ENCODE data around the gene LORICRIN.

The LORICRIN gene

DNA sequence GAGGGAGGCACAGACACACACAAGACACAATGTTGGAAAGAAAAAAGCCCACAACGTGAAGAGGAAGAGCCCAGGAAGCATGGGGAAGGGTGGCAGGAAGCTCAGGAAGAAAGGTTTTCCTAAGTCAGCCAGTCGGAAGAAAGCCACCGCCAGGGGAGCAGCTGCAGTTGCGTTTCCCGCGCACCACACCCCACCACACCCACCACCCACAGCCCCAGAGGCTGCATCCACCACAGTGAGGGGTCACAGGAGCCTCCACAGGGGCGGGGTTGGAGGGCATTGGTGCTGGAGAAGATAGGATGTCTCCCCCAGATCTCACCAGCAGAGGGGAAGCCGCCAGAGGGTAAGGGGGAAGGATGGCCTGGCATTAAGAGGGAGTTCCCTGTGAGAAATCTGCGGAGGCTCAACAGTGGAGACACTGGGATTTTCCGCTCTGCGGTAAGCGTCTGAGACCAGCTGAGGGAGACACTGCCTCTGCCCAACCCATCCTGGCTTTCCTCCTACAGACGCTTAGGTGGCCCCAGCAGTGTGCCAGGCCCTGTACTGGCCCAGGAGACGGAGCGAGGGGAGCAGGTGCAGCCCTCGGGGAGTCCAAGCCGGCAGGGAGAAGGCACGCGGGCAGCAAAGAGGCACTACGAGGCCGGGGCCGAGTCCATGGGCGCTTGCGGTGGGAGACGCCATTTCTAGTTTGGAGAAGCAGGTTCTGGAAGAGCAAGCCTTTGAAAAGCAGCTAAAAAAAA lies 33.4 kb downstream of the LORICRIN start:
- DNase-seq (ENCODE audit: low read depth): no peak
- TF ChIP-seq, protein P1, sequence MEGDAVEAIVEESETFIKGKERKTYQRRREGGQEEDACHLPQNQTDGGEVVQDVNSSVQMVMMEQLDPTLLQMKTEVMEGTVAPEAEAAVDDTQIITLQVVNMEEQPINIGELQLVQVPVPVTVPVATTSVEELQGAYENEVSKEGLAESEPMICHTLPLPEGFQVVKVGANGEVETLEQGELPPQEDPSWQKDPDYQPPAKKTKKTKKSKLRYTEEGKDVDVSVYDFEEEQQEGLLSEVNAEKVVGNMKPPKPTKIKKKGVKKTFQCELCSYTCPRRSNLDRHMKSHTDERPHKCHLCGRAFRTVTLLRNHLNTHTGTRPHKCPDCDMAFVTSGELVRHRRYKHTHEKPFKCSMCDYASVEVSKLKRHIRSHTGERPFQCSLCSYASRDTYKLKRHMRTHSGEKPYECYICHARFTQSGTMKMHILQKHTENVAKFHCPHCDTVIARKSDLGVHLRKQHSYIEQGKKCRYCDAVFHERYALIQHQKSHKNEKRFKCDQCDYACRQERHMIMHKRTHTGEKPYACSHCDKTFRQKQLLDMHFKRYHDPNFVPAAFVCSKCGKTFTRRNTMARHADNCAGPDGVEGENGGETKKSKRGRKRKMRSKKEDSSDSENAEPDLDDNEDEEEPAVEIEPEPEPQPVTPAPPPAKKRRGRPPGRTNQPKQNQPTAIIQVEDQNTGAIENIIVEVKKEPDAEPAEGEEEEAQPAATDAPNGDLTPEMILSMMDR (IDR thresholded peaks at IDR 0.05; ENCODE audit: low read length, missing control alignments): no peak
- H3K4me3 ChIP-seq (replicated peaks; ENCODE audit: low read depth, low read length): no peak overlapping the region

DNA sequence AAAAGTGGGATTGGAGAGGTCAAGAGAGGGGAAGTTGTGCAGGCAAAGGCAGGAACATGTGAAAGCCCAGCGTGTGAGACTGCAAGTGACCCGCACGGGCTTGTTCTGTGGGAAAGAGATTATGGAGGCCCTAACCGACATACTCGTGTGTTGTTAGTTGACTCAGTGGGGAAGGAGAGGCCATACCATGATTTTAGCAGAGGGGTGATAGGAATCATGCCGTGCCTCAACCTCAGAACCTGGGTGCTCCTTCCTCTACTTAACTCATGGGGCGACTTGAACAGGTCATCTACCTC lies 33.9 kb downstream of the LORICRIN start:
- no peak for DNase-seq (ENCODE audit: low read depth)
- no peak overlapping the region for H3K4me3 ChIP-seq (replicated peaks; ENCODE audit: low read depth, low read length)
- TF ChIP-seq, protein P1 (IDR thresholded peaks at IDR 0.05; ENCODE audit: low read length, missing control alignments): no peak

- TF ChIP-seq, protein P1 (IDR thresholded peaks at IDR 0.05; ENCODE audit: low read length, missing control alignments): no peak
- DNase-seq (ENCODE audit: low read depth): no peak
- no peak overlapping the region for H3K4me3 ChIP-seq (replicated peaks; ENCODE audit: low read depth, low read length)
These were observed 34.4 kb downstream of the LORICRIN start for GRCh38 chr1:153293851-153294250.

DNA sequence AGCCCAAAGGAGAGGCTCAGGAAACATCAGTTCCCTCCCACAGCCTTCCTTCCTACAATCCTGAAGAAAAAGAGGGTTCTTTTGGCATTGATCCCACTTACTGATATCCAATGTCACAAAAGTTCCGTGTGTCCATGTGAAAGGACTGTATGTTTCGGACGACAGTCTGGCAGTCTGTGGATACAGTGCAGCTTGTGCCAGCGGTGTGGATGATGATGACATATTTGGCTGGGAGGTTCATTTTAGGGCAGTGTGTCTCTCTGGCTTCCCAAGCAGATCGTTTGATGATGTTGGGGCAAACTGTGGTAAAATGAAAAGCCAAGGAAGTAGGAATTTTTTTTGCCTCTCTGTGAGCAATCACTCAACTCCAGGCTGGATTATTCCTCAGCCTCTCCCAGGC lies 42.8 kb downstream of the LORICRIN start:
- no peak for DNase-seq (ENCODE audit: low read depth)
- H3K4me3 ChIP-seq (replicated peaks; ENCODE audit: low read depth, low read length): no peak overlapping the region
- TF ChIP-seq, protein P1 (IDR thresholded peaks at IDR 0.05; ENCODE audit: low read length, missing control alignments): no peak

GRCh38 chr1:153305682-153306081 lies 46.2 kb downstream of the LORICRIN start:
- DNase-seq (ENCODE audit: low read depth): no peak
- TF ChIP-seq, protein P1 (IDR thresholded peaks at IDR 0.05; ENCODE audit: low read length, missing control alignments): no peak
- H3K4me3 ChIP-seq (replicated peaks; ENCODE audit: low read depth, low read length): no peak overlapping the region

DNA sequence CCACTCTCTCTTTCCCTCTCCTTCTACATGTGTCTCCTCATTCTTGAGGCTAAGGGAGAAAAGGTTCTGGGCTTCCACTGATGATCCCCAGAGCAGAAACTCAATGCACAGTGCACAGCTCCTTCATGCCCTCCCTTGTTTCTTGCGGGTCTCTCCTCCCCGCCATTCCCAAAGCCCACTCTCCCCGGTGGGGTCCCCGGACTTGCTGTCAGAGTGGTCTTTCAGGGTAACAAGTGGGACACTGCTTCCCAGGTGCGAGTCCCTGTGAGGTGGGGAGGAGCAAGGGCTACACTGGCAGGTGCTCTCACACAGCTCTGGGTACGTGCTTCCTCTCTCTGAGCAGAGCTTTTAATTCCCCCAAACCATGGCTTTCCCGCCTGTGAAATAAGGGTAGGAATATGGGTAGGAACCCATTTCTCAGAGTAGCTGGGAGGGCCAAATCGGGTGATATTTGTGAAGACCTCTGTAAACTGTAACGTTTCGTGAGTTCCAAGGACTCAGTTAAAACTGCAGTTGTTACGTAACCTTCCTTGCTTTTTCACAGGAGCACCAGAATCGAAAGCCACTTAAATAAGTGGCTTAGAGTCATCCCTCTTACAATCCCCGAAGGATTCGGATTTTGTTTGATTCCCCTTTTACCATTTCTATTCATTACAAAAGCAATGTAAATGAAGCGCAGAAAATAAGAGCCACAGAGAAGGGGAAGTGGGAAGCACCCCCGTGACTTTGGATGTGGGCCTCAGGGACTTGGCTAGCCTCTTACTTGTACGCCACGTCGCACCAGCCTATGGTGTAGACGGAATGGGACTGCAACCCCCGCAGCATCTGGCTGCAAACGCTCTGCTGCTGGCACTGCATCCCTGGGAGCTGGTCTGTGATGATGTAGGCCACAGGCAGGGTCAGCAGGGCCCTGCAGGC lies 47.1 kb downstream of the LORICRIN start:
- no peak overlapping the region for H3K4me3 ChIP-seq (replicated peaks; ENCODE audit: low read depth, low read length)
- TF ChIP-seq, protein P1 (IDR thresholded peaks at IDR 0.05; ENCODE audit: low read length, missing control alignments): no peak
- no peak for DNase-seq (ENCODE audit: low read depth)
